HAP-1 (cell line): Measurements from ENCODE around the gene MT1G.

Experiments used
- DNase-seq, 2 experiments: peaks; one replicate each; pipeline ENCODE4 v3.0.0-alpha.2; 2016 to 2020; ENCODE audit warnings: low spot score in 2 of 2
- H3K27me3 ChIP-seq: fragments of 250-450 bp; sonication (Bioruptor Pico); 2 replicates; pipeline ENCODE4 v1.5.1; 2020; ENCODE audit warnings: low read depth, mild to moderate bottlenecking, moderate library complexity
- H3K36me3 ChIP-seq: fragments of 250-450 bp; sonication (Bioruptor Pico); replicated peaks from 2 replicates; pipeline ENCODE4 v1.5.1; 2020; ENCODE audit warnings: mild to moderate bottlenecking
- H3K4me1 ChIP-seq: fragments of 250-450 bp; sonication (Bioruptor Pico); 2 replicates; pipeline ENCODE4 v1.5.1; 2020; ENCODE audit warnings: mild to moderate bottlenecking
- H3K4me3 ChIP-seq: fragments of 250-450 bp; sonication (Bioruptor Pico); 2 replicates; pipeline ENCODE4 v1.5.1; 2020; ENCODE audit warnings: mild to moderate bottlenecking, moderate library complexity
- H3K9me3 ChIP-seq: fragments of 250-450 bp; sonication (Bioruptor Pico); 2 replicates; pipeline ENCODE4 v1.5.1; 2020; ENCODE audit warnings: mild to moderate bottlenecking, moderate library complexity
- in situ Hi-C: fragments of 300-500 bp; cut with MboI; formaldehyde crosslinking; loops from 3 replicates; pipeline ENCODE4 v1.14.3; 2020; ENCODE audit warnings: low sequenced_read_pairs, inconsistent platforms, mixed read lengths

Gene MT1G

GRCh38 chr16:56620339-56620897 is 47.4 kb downstream of the MT1G start:
- H3K4me3 ChIP-seq, result no peak overlapping the region
- in situ Hi-C loops, result no loop called here
- peaks cover 40% of the 10 kb centered on the region for H3K4me1 ChIP-seq
- no peaks in the 10 kb centered on the region for H3K9me3 ChIP-seq
- H3K27me3 ChIP-seq, result no peaks in the 10 kb centered on the region
- H3K36me3 ChIP-seq, result no peaks in the 10 kb centered on the region
- no peak for DNase-seq

GRCh38 chr16:56618138-56618537 is 49.7 kb downstream of the MT1G start:
- no peak for DNase-seq
- in situ Hi-C loops, result no loop called here
- no peak overlapping the region for H3K4me3 ChIP-seq
- H3K36me3 ChIP-seq, result no peaks in the 10 kb centered on the region
- H3K4me1 ChIP-seq, result peaks cover 28% of the 10 kb centered on the region
- no peaks in the 10 kb centered on the region for H3K9me3 ChIP-seq
- no peaks in the 10 kb centered on the region for H3K27me3 ChIP-seq

- Histone ChIP-seq H3K9me3 (no peaks in the 10 kb centered on the region), H3K27me3 (no peaks in the 10 kb centered on the region), H3K36me3 (no peaks in the 10 kb centered on the region), H3K4me3 (no peak overlapping the region), H3K4me1 (peaks cover 21% of the 10 kb centered on the region)
- in situ Hi-C loops, result no loop called here
- no peak for DNase-seq
These were observed 50.4 kb downstream of the MT1G start for GRCh38 chr16:56617212-56618085.
